Stimulated activated CD8-positive, alpha-beta memory T cell treated with anti-CD3 and anti-CD28 coated beads, Interleukin-7, amount 100 ng/mL, for 24 hours (primary cell): ENCODE results near the gene PNLIPRP2.

ENCODE experiments used
- DNase-seq: peaks from one replicate; pipeline ENCODE4 v3.0.0-alpha.2; 2020; ENCODE audit warnings: low read depth

Gene PNLIPRP2

DNA sequence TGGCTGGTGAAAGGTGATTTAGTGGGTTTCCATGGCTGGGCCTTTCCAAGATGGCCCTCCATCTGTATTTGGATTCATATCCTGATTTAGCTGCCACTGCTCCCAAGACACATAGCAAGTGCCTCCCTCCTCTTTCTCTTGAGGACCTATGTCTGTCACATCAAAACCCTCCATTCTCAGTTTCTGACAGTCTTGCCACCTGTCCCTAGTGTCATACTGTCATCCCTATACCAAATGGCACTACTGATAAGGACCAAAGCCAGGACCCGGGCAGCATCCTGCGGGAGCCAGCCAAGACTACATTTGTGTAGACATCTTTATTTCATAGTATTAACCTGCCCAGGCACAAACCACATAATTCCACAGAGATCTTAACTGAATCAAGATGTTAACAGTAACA, 34.8 kb downstream of the PNLIPRP2 start:
- no peak for DNase-seq

- no peak for DNase-seq
Observed at GRCh38 chr10:116656044-116656443, 35.3 kb downstream of the PNLIPRP2 start.

DNA sequence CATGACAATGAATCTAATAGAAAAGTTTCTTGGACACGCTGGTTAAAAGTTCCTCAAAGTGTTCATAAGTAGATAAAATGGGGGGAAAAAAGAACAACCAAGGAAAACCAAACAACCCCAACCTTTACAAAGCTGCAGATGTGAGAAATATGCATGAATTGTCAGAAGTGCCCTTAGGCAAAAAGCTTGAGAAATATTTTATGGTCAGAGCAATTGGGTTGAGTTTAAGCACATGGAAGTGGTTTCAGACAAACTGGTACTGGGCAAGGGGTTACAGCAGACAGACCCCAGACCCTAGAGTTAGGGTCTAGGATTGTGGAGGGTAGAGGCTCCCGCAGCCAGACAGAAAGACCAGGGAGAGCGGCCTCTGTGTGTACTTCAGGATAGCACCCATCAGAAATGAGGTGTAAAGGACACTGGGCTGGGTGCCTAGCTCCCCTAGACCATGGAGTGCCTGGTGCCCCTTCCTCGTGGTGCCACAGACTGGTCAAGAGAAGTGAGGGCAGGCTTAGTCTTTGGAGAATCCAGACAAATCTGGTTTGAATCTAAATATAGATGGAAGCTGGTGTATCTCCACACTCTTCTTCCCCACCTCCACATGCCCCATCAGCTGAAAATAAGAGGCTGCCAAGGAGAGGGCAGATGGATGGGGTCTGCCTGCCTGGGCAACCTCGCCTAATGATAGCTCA, 37.3 kb downstream of the PNLIPRP2 start:
- no peak for DNase-seq

GRCh38 chr10:116659049-116659670, 38.4 kb downstream of the PNLIPRP2 start:
- no peak for DNase-seq

- no peak for DNase-seq
Observed at GRCh38 chr10:116660860-116661259, 40.1 kb downstream of the PNLIPRP2 start.

DNA sequence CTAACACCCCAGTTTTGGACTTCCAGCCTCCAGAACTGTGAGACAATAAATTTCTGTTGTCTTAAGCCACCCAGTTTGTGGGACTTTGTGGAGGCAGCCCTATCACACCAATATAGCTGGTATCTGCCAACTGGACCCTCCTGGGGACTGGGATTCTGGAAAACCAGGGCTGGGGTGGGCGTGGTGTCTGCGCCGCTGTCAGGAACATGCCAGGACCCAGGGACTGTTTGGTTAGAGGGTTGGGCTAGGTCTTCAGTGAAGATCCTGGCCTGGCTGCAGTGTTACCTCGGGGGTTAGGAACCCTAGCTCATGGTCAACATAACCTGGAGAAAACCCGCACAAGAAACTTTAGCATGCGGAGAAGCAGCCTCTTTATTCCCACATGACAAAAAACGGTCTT, 42.6 kb downstream of the PNLIPRP2 start:
- no peak for DNase-seq

- no peak for DNase-seq
Observed at GRCh38 chr10:116664631-116665030, 43.9 kb downstream of the PNLIPRP2 start.

DNA sequence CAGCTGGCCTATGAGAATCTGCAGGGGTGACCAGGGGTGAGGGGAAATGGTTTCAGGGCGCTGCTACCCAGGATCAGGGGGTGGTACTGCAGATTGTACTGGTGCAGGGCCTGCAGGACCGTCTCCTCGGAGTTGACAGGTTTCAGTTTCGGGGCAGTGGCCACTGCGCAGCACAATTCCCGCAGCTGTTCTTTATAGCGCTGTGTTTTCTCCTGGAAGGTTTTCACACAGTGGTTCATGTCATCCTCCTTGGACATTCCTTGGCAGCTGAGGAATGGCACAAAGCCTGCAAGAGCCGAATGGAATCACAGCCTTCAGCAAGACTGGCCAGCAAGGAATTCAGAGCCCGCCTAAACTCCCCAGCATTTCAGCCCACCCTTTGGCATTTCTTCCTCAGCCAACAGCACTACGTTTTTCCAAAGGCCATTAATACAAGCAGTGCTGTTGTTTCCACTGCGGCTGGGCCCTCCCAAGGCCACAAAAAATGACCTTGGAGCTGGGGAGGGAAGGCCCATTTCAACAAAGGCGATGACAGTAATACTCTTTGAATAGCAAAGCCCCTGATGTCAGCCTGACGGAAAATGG, 44.9 kb downstream of the PNLIPRP2 start:
- no peak for DNase-seq

GRCh38 chr10:116667484-116667883, 46.7 kb downstream of the PNLIPRP2 start:
- DNase-seq = no peak

DNA sequence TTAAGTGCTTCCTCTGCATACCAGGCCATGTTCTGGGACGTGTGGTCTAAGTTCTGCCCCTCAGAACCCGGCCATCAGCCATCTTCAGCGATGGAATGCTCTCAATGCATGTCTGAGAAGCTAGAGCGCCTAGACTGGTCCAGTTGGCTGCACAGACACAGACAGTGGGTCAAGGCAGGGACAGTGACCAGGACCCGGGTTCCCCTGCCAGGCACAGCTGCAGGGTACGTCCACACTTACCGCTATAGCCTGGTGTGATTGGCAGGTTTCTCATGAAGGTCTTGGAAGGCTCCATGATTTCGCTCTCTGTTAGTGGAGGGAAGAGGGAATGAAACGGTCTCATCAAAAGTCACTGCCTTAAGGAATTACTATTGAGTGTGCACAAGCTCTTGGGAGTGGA, 47.3 kb downstream of the PNLIPRP2 start:
- no peak for DNase-seq

DNA sequence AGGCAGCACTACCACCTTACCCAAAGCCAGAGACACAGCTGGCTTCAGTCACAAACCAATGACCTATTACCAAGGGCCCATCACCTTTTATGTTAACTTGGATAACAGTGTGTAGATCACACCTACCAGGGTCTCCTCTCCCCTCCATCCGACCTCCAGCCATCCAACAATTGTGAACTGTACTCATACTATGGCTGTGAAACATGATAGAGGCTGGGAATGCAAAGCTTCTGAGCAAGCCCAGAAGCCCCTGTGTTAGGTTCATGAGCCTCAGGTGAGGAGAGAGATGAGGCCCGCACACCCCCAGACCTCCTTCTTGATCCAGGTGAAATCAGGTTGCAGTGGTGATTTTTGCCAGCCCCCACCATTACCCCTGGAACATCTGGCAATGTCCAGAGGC, 47.7 kb downstream of the PNLIPRP2 start:
- DNase-seq = no peak

GRCh38 chr10:116669080-116669479, 48.3 kb downstream of the PNLIPRP2 start:
- DNase-seq = no peak

DNA sequence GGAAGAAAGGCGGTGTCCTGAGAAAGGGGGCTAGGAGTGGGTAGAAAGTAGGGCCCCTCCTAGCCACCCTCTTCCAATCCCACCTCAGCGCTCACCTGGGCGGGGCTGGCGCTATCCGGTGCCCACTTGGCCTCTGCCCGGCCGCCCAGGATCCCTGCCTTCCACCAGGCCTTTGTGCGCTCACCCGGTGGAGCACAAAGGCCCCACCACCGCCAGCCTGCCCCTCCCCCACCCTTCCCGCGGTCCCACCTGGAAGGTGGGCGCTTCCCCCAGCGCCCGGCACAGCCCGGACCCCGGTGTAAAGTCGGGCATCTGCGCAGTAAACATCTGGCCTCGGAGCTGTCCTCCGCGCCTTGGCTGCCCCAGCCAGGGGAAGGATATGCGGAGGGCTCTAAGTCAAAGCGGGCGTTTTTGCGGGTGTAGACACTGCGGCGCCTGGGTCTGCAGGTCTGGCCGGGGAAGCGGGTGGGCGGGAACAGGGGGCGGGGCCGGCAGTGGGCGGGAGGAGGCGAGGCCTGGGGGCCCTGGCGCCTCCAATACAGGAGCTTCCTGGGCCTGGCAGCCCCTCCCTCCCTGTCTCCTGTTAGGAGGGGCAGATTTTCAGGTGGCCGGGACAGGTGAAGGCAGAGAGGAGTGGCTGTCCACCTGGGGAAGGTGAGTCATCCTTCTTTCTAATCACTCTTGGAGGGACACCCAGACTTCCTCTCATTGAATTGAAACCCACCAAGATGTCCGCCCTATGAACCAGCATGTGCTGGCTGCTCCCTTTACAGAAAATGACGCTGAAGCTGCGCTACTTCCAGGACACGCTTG, 49.3 kb downstream of the PNLIPRP2 start:
- no peak for DNase-seq

- no peak for DNase-seq
Observed at GRCh38 chr10:116670706-116671105, 50.0 kb downstream of the PNLIPRP2 start.

GRCh38 chr10:116671274-116671926, 50.6 kb downstream of the PNLIPRP2 start:
- DNase-seq = no peak

DNA sequence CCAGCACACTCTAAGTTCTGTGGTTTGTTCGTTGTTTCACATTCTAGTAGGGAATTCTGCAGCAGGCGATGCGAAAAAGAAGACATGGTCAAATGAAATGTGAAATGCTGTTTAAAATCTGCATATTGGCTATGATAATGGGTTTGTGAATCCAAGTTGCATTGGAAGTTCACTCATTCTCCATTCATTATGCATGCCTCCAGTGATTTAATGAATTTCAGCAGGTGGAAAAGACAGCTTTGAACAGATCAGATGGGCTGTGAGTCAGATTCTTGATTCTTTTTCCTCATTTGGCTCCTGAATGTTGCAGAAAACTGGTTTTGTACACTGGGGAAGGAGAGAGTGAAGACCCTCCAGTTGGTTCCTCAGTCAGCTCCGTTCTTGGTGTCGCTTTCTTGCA, 52.1 kb downstream of the PNLIPRP2 start:
- DNase-seq = no peak

DNA sequence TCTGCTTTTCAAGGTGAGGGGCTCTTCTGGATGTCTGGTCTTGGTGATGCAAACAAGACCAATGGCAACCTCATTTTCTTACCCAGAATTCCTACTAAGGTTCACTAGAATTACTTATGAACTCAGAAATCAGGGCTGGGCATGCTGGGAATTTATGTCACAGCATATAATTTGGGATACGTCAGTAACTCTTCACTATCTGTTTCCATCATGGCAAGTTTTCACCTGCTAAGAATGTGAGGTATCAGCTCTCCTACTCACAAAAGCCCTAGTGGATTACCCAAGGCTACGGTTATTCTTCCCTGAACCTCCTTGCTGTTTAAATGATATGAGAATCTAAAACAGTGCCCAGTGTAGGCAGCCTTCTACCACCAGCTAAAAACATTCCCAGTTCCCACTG, 53.1 kb downstream of the PNLIPRP2 start:
- no peak for DNase-seq

DNA sequence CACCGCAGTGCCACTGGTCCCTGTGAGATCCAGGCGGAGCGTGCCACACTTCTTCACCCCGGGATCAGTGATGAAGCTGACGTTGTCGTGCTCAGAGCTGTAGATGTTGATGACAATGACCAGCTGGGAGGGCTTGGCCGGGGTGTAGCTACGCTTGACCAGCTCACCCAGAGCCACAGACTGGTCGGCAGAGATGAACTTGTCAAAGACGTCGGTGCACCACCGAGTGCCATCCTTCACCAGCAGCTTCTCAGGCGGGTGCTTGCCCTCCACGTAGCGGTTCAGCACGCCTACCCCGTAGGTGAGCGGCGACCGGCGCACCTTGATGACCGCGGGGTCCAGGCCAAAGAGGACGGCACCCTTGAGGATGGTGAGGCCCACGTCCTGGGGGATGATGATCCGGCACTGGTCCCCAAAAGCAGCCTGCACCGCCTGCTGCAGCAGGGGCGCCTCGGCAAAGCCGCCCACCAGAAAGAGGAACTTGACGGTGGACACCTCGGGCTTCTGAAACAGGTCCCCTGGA, 54.2 kb downstream of the PNLIPRP2 start:
- no peak for DNase-seq

- DNase-seq = no peak
Observed at GRCh38 chr10:116676118-116676517, 55.4 kb downstream of the PNLIPRP2 start.

GRCh38 chr10:116676633-116677032, 55.9 kb downstream of the PNLIPRP2 start:
- no peak for DNase-seq

GRCh38 chr10:116679351-116679750, 58.6 kb downstream of the PNLIPRP2 start:
- DNase-seq = no peak

DNA sequence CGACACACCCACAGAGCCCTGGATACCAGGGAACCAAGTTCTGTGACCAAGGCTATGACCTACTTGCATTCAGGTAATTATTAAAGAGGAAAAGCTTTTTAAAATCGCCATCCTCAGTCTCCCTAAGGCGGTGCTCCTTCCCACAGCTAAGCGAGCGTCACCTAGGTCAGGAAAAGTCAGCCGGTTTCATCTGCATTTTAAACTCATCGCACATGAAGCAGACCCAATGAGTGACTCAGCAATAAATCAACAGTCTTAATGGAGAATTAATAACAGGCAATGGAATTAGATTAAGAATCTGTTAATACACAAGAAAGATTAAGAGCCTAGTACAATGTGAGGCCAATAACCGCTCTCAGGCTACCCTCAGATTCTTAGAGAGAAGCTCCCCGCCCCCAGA, 62.4 kb downstream of the PNLIPRP2 start:
- no peak for DNase-seq
